ENCODE data around the gene TMC1. TPM values are rescaled to one million over a fixed set of nuclear protein-coding genes. Genes with fewer than 3 reads are reported as not detected.

TMC1 gene
- polyA plus RNA-seq, 3 donors = 0.16 to 0.55 (median 0.40) TPM

GRCh38 chr9:72743836-72744235 is 222.4 kb downstream of the TMC1 start:
- Histone ChIP-seq H3K36me3 (replicated peaks in 1 of 2; ENCODE audit: control insufficient read depth in 1 of 2, insufficient read depth in 2 of 2, low read length in 2 of 2) (no peaks in the 10 kb centered on the region), H3K9ac (ENCODE audit: insufficient read depth, low read length, poor library complexity, severe bottlenecking) (no peak overlapping the region), H3K27ac (ENCODE audit: low read depth in 1 of 2, low read length in 2 of 2) (no peak overlapping the region), H3K9me3 (replicated peaks in 1 of 2; ENCODE audit: control insufficient read depth in 1 of 2, insufficient read depth in 1 of 2, low read length in 2 of 2) (no peaks in the 10 kb centered on the region), H3K4me1 (ENCODE audit: control insufficient read depth in 1 of 2, insufficient read depth in 2 of 2, low read length in 2 of 2) (peaks cover 0 to 6% of the 10 kb centered on the region in 2 donors), H3K27me3 (ENCODE audit: control insufficient read depth in 2 of 2, insufficient read depth in 2 of 2, low read length in 2 of 2) (peaks cover 10 to 18% of the 10 kb centered on the region in 2 donors), H3K4me3 (replicated peaks in 1 of 3; ENCODE audit: low read depth in 2 of 3, low read length in 3 of 3) (no peak overlapping the region), H3K79me2 (ENCODE audit: insufficient read depth, low read length) (no peaks in the 10 kb centered on the region), H4K20me1 (ENCODE audit: insufficient read depth, low read length) (no peaks in the 10 kb centered on the region), H2AFZ (ENCODE audit: insufficient read depth, low read depth, low read length, poor library complexity, severe bottlenecking) (no peak overlapping the region), H3K4me2 (replicated peaks; ENCODE audit: extremely low read depth, low read length, poor library complexity, severe bottlenecking) (no peak overlapping the region)
- TF ChIP-seq CTCF (IDR thresholded peaks at IDR 0.05) = no peak
- Mint-ChIP-seq H3K27me3 (ENCODE audit: low read depth in 3 of 3) (peaks cover 0 to 12% (median 9%) of the 10 kb centered on the region in 3 donors), H3K4me1 (peaks cover 8% of the 10 kb centered on the region), H3K4me3 (no peak overlapping the region), H3K36me3 (no peaks in the 10 kb centered on the region), H3K9me3 (no peaks in the 10 kb centered on the region), H3K27ac (no peak overlapping the region)
- no peak for DNase-seq
- WGBS (ENCODE audit: insufficient coverage) = no CpG with 5 or more reads among the region's 4 CpGs
- intact Hi-C loops (cut with micrococcal nuclease) = no loop called here

- H3K27ac Mint-ChIP-seq = no peak overlapping the region
- Histone ChIP-seq H3K9ac (ENCODE audit: insufficient read depth, low read length, poor library complexity, severe bottlenecking) (no peak overlapping the region), H3K27me3 (ENCODE audit: control insufficient read depth in 2 of 2, insufficient read depth in 2 of 2, low read length in 2 of 2) (peaks cover 13 to 14% of the 10 kb centered on the region in 2 donors), H3K4me3 (replicated peaks in 1 of 3; ENCODE audit: low read depth in 2 of 3, low read length in 3 of 3) (no peak overlapping the region), H3K9me3 (replicated peaks in 1 of 2; ENCODE audit: control insufficient read depth in 1 of 2, insufficient read depth in 1 of 2, low read length in 2 of 2) (no peaks in the 10 kb centered on the region), H2AFZ (ENCODE audit: insufficient read depth, low read depth, low read length, poor library complexity, severe bottlenecking) (no peak overlapping the region), H3K4me1 (ENCODE audit: control insufficient read depth in 1 of 2, insufficient read depth in 2 of 2, low read length in 2 of 2) (no peaks in the 10 kb centered on the region), H3K4me2 (replicated peaks; ENCODE audit: extremely low read depth, low read length, poor library complexity, severe bottlenecking) (no peak overlapping the region), H3K36me3 (replicated peaks in 1 of 2; ENCODE audit: control insufficient read depth in 1 of 2, insufficient read depth in 2 of 2, low read length in 2 of 2) (no peaks in the 10 kb centered on the region), H3K79me2 (ENCODE audit: insufficient read depth, low read length) (no peaks in the 10 kb centered on the region), H3K27ac (ENCODE audit: low read depth in 1 of 2, low read length in 2 of 2) (no peak overlapping the region), H4K20me1 (ENCODE audit: insufficient read depth, low read length) (no peaks in the 10 kb centered on the region)
- DNase-seq = no peak
- TF ChIP-seq CTCF (IDR thresholded peaks at IDR 0.05) = no peak
- intact Hi-C loops (cut with micrococcal nuclease) = no loop called here
- no peaks in the 10 kb centered on the region for H3K4me1 Mint-ChIP-seq
- H3K4me3 Mint-ChIP-seq = peak overlapping the region in 1 of 2 donors; percentile 0
- H3K9me3 Mint-ChIP-seq = no peaks in the 10 kb centered on the region
- H3K36me3 Mint-ChIP-seq = no peaks in the 10 kb centered on the region
- H3K27me3 Mint-ChIP-seq (ENCODE audit: low read depth in 3 of 3) = peaks cover 0 to 12% (median 7%) of the 10 kb centered on the region in 3 donors
- WGBS (ENCODE audit: insufficient coverage) = no CpG with 5 or more reads among the region's 5 CpGs
Measured at GRCh38 chr9:72749276-72749675, 227.9 kb downstream of the TMC1 start.
